K562 (cell line): Measurements from ENCODE around the gene MAP1LC3B. TPM values are rescaled to one million over a fixed set of nuclear protein-coding genes. Genes with fewer than 3 reads are reported as not detected.

Experiments
- JUNB ChIP-seq: fragments of 450-650 bp; formaldehyde crosslinking; conservative IDR thresholded peaks from 2 replicates; pipeline ENCODE4 v1.4.0; 2020; ENCODE audit warnings: mild to moderate bottlenecking
- MAZ ChIP-seq, 2 experiments: fragments of 450-650 bp in 1 of 2; sonication (generic) in 1 of 2; formaldehyde crosslinking; IDR thresholded peaks in 1 of 2; conservative IDR thresholded peaks in 1 of 2; 2 replicates each; pipeline versions ENCODE4 v1.4.0 to v1.5.0; 2020; ENCODE audit warnings: mild to moderate bottlenecking in 1 of 2, missing genetic modification reagents in 1 of 2
- MCM5 ChIP-seq: fragments of 450-650 bp; IDR thresholded peaks from 2 replicates; pipeline ENCODE4 v1.6.1; 2016; ENCODE audit warnings: low read depth
- POLR3A ChIP-seq: IDR thresholded peaks from 2 replicates; pipeline ENCODE4 v1.6.1; 2011; ENCODE audit warnings: borderline replicate concordance, mild to moderate bottlenecking, moderate library complexity; ENCODE audit not compliant: insufficient read length, insufficient read depth; ENCODE audit errors: extremely low read depth
- PRMT5 ChIP-seq: sonication (generic); formaldehyde crosslinking; IDR thresholded peaks from 2 replicates; pipeline ENCODE4 v1.5.0; 2020; ENCODE audit warnings: missing genetic modification reagents
- SIN3A ChIP-seq, 2 experiments: fragments of 150-350 bp in 1 of 2; IDR thresholded peaks; 2 replicates each; pipeline ENCODE4 v1.6.1; 2011 to 2016; ENCODE audit warnings: borderline replicate concordance in 2 of 2, low read depth in 2 of 2, low read length in 2 of 2, mild to moderate bottlenecking in 2 of 2, moderate library complexity in 2 of 2; ENCODE audit not compliant: control insufficient read depth in 1 of 2
- WHSC1 ChIP-seq: IDR thresholded peaks from one replicate; pipeline ENCODE4 v1.6.1; 2012; ENCODE audit warnings: low read length, control low read depth, inconsistent platforms
- ZNF232 ChIP-seq: sonication (generic); formaldehyde crosslinking; IDR thresholded peaks from 2 replicates; pipeline ENCODE4 v1.8.0; 2022; ENCODE audit warnings: mild to moderate bottlenecking, missing genetic modification reagents
- polyA plus RNA-seq, 8 experiments: library from polyadenylated mRNA; depleted of rRNA in 4 of 8; stranded (reverse) in 5 of 8; unstranded in 3 of 8; fragments of >200 nt; fragmentation: Nextera tagmentation in 2 of 8; fragmentation: Illumina TruSeq in 1 of 8; extraction: Ambion mirVana in 2 of 8; extraction: Trizol in 1 of 8; gene quantifications; 2 replicates each; pipeline versions ENCODE4 v1.2.1 to v1.2.3, GENCODE V29; 2011 to 2014; ENCODE audit warnings: inconsistent platforms in 1 of 8, missing spikeins in 1 of 8
- total RNA-seq, 7 experiments: library from RNA; depleted of rRNA in 6 of 7; stranded (reverse); fragments of >200 nt in 6 of 7; fragmentation: Illumina TruSeq in 2 of 7; extraction: Trizol in 2 of 7; gene quantifications; 2 replicates each; pipeline versions ENCODE4 v1.2.1 to v1.2.3, GENCODE V29; 2011 to 2021; ENCODE audit warnings: low replicate concordance in 1 of 7
- TF ChIP-seq, protein P1 (sequence below): fragments of 450-650 bp; IDR thresholded peaks from 2 replicates; pipeline ENCODE4 v1.6.1; 2016; ENCODE audit warnings: mild to moderate bottlenecking, moderate library complexity
- TF ChIP-seq, protein P2 (sequence below): fragments of 450-650 bp; IDR thresholded peaks from 2 replicates; pipeline ENCODE4 v1.6.1; 2017; ENCODE audit warnings: antibody characterized with exemption, mild to moderate bottlenecking

Gene MAP1LC3B
- total and polyA plus RNA-seq, 9 of the 15 experiments (the other 6 are each of a cell fraction or from before 2014, with no cell fraction given): 16.0 to 81.5 (median 36.7) TPM

DNA sequence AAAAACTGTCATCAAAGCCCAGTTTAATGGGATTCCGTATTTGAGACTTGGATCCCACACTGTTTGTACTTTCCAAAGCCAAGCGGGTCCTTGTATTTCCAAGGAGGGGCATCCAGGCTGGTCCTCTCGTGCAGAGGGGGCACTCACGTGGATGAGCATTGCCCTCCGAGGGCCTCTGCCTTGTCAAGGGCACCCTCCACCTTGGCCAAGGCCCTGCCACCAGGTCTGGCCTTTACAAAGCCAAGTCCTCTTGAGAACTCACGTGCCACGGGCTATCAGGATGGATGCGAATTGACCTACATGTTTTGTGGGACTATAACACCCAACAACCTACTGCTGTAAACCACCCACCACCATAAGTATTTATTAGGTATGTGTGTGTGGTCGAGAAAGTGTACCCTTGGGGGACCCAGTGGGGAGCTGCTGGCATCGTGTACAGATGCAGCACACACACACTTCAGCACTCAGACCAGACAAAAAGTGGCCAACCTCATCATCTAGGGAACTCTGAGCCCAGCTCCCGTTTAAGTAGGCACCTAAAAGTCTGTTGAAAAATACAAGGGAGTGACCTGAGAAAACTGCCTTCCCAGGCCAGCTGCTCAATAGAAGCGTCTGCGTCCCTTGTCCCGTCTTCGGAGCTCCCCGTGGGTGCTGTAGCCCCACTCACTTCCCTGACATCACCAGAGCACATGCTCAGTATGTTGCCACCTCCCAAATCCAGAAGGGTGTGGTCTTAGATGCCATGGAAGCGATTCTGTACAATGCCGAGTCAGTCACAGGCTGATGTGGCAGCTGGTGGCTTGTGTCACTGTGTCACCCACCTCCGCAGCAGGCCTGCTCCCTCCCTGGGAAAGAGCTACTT is 12.9 kb downstream of the MAP1LC3B start (continued):
- TF ChIP-seq POLR3A (no peak), WHSC1 (no peak), ZNF232 (no peak), PRMT5 (no peak), MCM5 (no peak), MAZ (CRISPR knock-in tag; conservative IDR thresholded peaks at IDR 0.05 in 1 of 2, IDR thresholded peaks at IDR 0.05 in 1 of 2) (no peak), JUNB (CRISPR knock-in tag) (no peak), SIN3A (IDR thresholded peaks at IDR 0.05; ENCODE audit: borderline replicate concordance in 2 of 2, control insufficient read depth in 1 of 2, low read depth in 2 of 2, low read length in 2 of 2) (peak in 1 of 2 experiments; percentile 75; a peak in 1 of 4 replicates)
- TF ChIP-seq, protein P1, sequence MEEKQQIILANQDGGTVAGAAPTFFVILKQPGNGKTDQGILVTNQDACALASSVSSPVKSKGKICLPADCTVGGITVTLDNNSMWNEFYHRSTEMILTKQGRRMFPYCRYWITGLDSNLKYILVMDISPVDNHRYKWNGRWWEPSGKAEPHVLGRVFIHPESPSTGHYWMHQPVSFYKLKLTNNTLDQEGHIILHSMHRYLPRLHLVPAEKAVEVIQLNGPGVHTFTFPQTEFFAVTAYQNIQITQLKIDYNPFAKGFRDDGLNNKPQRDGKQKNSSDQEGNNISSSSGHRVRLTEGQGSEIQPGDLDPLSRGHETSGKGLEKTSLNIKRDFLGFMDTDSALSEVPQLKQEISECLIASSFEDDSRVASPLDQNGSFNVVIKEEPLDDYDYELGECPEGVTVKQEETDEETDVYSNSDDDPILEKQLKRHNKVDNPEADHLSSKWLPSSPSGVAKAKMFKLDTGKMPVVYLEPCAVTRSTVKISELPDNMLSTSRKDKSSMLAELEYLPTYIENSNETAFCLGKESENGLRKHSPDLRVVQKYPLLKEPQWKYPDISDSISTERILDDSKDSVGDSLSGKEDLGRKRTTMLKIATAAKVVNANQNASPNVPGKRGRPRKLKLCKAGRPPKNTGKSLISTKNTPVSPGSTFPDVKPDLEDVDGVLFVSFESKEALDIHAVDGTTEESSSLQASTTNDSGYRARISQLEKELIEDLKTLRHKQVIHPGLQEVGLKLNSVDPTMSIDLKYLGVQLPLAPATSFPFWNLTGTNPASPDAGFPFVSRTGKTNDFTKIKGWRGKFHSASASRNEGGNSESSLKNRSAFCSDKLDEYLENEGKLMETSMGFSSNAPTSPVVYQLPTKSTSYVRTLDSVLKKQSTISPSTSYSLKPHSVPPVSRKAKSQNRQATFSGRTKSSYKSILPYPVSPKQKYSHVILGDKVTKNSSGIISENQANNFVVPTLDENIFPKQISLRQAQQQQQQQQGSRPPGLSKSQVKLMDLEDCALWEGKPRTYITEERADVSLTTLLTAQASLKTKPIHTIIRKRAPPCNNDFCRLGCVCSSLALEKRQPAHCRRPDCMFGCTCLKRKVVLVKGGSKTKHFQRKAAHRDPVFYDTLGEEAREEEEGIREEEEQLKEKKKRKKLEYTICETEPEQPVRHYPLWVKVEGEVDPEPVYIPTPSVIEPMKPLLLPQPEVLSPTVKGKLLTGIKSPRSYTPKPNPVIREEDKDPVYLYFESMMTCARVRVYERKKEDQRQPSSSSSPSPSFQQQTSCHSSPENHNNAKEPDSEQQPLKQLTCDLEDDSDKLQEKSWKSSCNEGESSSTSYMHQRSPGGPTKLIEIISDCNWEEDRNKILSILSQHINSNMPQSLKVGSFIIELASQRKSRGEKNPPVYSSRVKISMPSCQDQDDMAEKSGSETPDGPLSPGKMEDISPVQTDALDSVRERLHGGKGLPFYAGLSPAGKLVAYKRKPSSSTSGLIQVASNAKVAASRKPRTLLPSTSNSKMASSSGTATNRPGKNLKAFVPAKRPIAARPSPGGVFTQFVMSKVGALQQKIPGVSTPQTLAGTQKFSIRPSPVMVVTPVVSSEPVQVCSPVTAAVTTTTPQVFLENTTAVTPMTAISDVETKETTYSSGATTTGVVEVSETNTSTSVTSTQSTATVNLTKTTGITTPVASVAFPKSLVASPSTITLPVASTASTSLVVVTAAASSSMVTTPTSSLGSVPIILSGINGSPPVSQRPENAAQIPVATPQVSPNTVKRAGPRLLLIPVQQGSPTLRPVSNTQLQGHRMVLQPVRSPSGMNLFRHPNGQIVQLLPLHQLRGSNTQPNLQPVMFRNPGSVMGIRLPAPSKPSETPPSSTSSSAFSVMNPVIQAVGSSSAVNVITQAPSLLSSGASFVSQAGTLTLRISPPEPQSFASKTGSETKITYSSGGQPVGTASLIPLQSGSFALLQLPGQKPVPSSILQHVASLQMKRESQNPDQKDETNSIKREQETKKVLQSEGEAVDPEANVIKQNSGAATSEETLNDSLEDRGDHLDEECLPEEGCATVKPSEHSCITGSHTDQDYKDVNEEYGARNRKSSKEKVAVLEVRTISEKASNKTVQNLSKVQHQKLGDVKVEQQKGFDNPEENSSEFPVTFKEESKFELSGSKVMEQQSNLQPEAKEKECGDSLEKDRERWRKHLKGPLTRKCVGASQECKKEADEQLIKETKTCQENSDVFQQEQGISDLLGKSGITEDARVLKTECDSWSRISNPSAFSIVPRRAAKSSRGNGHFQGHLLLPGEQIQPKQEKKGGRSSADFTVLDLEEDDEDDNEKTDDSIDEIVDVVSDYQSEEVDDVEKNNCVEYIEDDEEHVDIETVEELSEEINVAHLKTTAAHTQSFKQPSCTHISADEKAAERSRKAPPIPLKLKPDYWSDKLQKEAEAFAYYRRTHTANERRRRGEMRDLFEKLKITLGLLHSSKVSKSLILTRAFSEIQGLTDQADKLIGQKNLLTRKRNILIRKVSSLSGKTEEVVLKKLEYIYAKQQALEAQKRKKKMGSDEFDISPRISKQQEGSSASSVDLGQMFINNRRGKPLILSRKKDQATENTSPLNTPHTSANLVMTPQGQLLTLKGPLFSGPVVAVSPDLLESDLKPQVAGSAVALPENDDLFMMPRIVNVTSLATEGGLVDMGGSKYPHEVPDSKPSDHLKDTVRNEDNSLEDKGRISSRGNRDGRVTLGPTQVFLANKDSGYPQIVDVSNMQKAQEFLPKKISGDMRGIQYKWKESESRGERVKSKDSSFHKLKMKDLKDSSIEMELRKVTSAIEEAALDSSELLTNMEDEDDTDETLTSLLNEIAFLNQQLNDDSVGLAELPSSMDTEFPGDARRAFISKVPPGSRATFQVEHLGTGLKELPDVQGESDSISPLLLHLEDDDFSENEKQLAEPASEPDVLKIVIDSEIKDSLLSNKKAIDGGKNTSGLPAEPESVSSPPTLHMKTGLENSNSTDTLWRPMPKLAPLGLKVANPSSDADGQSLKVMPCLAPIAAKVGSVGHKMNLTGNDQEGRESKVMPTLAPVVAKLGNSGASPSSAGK: 0 out of 2 replicates have a peak, but pooled peaks have one; percentile 7
- TF ChIP-seq, protein P2, sequence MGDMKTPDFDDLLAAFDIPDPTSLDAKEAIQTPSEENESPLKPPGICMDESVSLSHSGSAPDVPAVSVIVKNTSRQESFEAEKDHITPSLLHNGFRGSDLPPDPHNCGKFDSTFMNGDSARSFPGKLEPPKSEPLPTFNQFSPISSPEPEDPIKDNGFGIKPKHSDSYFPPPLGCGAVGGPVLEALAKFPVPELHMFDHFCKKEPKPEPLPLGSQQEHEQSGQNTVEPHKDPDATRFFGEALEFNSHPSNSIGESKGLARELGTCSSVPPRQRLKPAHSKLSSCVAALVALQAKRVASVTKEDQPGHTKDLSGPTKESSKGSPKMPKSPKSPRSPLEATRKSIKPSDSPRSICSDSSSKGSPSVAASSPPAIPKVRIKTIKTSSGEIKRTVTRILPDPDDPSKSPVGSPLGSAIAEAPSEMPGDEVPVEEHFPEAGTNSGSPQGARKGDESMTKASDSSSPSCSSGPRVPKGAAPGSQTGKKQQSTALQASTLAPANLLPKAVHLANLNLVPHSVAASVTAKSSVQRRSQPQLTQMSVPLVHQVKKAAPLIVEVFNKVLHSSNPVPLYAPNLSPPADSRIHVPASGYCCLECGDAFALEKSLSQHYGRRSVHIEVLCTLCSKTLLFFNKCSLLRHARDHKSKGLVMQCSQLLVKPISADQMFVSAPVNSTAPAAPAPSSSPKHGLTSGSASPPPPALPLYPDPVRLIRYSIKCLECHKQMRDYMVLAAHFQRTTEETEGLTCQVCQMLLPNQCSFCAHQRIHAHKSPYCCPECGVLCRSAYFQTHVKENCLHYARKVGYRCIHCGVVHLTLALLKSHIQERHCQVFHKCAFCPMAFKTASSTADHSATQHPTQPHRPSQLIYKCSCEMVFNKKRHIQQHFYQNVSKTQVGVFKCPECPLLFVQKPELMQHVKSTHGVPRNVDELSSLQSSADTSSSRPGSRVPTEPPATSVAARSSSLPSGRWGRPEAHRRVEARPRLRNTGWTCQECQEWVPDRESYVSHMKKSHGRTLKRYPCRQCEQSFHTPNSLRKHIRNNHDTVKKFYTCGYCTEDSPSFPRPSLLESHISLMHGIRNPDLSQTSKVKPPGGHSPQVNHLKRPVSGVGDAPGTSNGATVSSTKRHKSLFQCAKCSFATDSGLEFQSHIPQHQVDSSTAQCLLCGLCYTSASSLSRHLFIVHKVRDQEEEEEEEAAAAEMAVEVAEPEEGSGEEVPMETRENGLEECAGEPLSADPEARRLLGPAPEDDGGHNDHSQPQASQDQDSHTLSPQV: no peak
